ENCODE data around the gene TMEM184A.
A peak's percentile ranks its signal among the peaks of the same experiment; 100 is the strongest.

The TMEM184A gene

DNA sequence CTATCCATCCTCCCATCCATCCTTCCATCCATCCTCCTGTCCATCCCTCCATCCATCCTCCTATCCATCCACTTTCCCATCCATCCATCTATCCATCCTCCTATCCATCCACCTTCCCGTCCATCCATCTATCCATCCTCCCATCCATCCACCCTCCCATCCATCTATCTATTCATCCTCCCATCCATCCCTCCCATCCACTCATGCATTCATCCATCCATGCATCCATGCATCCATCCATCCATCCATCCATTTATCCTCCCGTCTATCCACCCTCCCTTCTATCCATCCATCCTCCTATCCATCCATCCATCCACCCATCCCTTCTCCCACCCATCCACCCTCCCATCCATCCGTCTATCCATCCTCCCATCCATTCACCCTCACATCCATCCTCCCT, 39.0 kb upstream of the TMEM184A start:
- TF ChIP-seq, protein P1, sequence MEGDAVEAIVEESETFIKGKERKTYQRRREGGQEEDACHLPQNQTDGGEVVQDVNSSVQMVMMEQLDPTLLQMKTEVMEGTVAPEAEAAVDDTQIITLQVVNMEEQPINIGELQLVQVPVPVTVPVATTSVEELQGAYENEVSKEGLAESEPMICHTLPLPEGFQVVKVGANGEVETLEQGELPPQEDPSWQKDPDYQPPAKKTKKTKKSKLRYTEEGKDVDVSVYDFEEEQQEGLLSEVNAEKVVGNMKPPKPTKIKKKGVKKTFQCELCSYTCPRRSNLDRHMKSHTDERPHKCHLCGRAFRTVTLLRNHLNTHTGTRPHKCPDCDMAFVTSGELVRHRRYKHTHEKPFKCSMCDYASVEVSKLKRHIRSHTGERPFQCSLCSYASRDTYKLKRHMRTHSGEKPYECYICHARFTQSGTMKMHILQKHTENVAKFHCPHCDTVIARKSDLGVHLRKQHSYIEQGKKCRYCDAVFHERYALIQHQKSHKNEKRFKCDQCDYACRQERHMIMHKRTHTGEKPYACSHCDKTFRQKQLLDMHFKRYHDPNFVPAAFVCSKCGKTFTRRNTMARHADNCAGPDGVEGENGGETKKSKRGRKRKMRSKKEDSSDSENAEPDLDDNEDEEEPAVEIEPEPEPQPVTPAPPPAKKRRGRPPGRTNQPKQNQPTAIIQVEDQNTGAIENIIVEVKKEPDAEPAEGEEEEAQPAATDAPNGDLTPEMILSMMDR (IDR thresholded peaks at IDR 0.05; ENCODE audit: low read depth, low read length) = no peak
- no peak for DNase-seq (ENCODE audit: low read depth, low spot score)
- in situ Hi-C loops (cut with HindIII; ENCODE audit: low sequenced_read_pairs) = no loop called here
- no peak overlapping the region for H3K4me3 ChIP-seq (ENCODE audit: low read depth, low read length)

DNA sequence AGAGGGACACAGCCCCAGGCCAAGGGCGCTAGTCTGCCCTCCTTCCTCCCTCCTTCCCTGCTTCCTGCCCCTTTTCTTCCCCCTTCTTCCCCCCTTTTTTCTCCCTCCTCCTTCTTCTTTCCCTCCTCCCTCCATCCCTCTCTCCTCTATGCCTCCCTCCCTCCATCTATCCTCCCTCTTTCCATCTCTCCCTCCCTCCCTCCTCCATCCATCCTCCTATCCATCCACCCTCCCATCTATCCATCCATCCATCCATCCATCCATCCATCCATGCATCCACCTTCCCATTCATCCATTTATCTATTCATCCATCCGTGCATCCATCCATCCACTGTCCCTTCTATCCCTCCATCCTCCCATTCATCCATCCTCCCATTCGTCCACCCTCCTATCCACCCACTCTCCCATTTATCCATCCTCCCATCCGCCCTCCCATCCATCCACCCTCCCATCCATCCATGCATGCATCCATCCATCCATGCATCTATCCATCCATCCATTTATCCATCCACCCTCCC, 38.0 kb upstream of the TMEM184A start:
- TF ChIP-seq, protein P1 (IDR thresholded peaks at IDR 0.05; ENCODE audit: low read depth, low read length) = no peak
- no peak for DNase-seq (ENCODE audit: low read depth, low spot score)
- in situ Hi-C loops (cut with HindIII; ENCODE audit: low sequenced_read_pairs) = no loop called here
- no peak overlapping the region for H3K4me3 ChIP-seq (ENCODE audit: low read depth, low read length)

DNA sequence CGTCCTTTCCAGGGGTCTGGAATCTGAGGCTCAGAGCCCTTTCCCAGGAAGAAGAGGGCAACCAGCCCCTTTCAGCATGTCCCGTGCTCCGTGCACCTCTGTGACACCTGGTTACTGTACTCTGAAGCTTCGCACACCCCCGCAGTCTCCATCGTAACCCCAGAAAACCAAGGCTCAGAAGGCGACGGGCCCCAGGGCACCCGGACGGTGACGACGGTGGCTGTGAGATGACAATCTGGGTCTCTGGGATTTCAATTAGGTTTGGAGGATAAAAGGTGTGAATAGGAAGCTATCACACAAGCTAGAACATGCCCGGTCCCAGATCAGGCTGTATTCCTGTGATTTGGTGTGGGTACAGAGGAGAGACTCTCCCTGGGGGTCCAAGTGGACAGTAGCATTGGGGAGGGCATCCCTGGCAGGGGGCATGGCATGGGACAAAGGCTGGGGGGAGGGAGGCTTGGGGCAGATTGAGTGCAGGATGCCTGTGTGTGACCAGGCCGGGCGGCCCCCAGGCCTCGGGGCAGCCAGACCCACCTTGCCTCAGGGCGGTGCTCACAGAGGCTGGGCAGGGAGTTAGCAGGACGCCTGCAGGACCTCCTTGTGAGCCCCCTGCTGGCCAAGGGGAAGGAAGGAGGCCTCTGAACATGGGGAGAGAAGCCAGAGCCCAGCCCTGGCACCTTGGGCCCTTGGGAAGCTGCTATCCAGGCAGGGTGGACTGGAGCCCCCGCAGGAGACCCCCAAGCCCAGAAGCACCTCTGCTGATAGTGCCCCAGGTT, 37.3 kb upstream of the TMEM184A start:
- DNase-seq (ENCODE audit: low read depth, low spot score) = no peak
- TF ChIP-seq, protein P1 (IDR thresholded peaks at IDR 0.05; ENCODE audit: low read depth, low read length) = peak; percentile 36
- in situ Hi-C loops (cut with HindIII; ENCODE audit: low sequenced_read_pairs) = no loop called here
- H3K4me3 ChIP-seq (ENCODE audit: low read depth, low read length) = no peak overlapping the region

DNA sequence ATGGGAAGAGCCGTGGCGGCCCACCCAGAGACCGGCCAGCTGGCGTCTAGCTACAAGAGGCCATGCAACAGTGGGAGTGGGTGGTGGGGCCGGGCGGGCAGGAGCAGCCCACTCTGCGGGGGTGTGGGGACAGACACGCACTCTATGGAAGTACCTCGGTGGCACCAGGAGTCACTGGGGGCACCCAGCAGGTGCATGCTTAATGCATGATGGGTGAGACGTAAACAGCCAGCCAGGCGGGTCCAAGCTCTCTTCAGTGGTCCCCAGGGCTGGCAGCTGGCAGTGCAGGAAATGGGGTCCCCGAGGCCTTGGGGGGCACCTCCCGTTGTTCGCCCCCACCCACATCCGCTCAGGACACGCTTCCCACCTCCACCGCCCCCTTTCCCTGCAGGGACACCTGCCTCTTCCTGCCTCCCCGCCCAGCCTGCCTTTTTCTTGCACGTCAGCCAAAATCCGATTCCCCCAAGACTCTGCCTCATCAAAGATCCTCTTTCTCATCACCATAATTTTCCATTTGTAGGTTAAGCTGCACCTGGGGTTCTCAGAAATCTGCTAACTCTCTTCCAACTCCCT, 36.4 kb upstream of the TMEM184A start:
- TF ChIP-seq, protein P1 (IDR thresholded peaks at IDR 0.05; ENCODE audit: low read depth, low read length) = no peak
- DNase-seq (ENCODE audit: low read depth, low spot score) = no peak
- in situ Hi-C loops (cut with HindIII; ENCODE audit: low sequenced_read_pairs) = no loop called here
- no peak overlapping the region for H3K4me3 ChIP-seq (ENCODE audit: low read depth, low read length)

DNA sequence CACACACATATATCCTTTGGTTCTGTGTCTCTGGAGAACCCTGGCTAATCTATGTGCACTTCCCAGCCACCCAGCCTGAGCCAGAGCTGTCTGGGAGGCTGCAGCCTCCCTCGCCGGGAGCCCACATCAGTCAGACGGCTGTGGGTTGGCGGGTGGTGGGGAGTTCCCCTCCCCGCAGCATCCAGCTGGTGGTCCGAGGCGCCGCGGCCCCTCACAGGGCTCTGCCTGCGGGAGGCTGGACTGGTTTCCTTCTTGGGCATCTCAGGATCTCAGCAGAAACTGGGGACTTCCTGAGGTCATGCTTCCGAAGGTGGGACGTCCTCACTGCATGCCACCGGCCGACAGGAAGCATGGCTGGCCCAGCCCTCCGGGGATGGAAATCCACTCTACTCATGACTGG, 35.9 kb upstream of the TMEM184A start:
- no peak for DNase-seq (ENCODE audit: low read depth, low spot score)
- in situ Hi-C loops (cut with HindIII; ENCODE audit: low sequenced_read_pairs) = no loop called here
- no peak overlapping the region for H3K4me3 ChIP-seq (ENCODE audit: low read depth, low read length)
- TF ChIP-seq, protein P1 (IDR thresholded peaks at IDR 0.05; ENCODE audit: low read depth, low read length) = no peak

DNA sequence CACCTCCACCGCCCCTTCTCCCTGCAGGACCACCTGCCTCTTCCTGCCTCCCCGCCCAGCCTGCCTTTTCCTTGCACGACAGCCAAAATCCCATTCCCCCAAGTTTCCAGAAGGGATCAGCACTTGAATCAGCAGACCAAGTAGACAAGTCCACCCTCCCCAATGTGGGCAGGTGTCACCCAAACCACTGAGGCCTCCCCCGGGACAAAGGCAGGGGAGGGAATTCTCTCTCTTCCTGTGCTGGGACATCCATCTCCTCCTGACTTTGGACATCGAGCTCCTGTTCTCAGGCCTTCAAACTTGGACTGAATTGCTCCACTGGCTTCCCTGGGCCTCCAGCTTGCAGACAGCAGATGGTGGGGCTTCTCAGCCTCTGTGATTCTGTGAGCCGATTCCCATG, 35.4 kb upstream of the TMEM184A start:
- in situ Hi-C loops (cut with HindIII; ENCODE audit: low sequenced_read_pairs) = no loop called here
- TF ChIP-seq, protein P1 (IDR thresholded peaks at IDR 0.05; ENCODE audit: low read depth, low read length) = no peak
- no peak overlapping the region for H3K4me3 ChIP-seq (ENCODE audit: low read depth, low read length)
- DNase-seq (ENCODE audit: low read depth, low spot score) = no peak
